GOT3 (cell line): Measurements from ENCODE around the gene MT1H.

Experiments
- DNase-seq: peaks from one replicate; lab custom pipeline; 2025; ENCODE audit warnings: mixed read lengths; lab: John Stamatoyannopoulos, UW

The MT1H gene

GRCh38 chr16:56636616-56637413 lies 32.8 kb upstream of the MT1H start:
- DNase-seq: no peak

- DNase-seq: no peak
Observed at GRCh38 chr16:56637814-56638750, 31.5 kb upstream of the MT1H start, which contains the start of gene MT1A. MT1A (plus strand) TSS chr16:56638666; CDS start chr16:56638739, 73 bp downstream.

DNA sequence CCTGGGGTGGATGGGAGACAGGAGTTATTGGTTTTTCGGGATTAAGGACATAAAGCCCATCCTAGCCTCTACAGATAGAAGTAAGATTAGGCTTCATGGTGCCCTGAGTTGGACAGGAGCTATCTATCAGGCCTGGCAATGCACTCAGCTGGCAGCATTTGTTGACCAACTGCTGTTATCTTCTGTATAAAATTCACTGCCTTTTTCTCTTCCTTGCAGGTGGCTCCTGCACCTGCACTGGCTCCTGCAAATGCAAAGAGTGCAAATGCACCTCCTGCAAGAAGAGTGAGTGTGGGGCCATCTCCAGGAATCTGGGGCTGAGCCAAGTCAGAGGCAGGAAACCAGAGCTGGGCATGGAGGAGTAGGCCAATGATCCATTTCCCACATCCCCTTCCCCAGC lies 30.6 kb upstream of the MT1H start:
- no peak for DNase-seq

GRCh38 chr16:56640076-56640475 lies 29.5 kb upstream of the MT1H start:
- DNase-seq: no peak

GRCh38 chr16:56641166-56641565 lies 28.4 kb upstream of the MT1H start:
- DNase-seq: no peak

DNA sequence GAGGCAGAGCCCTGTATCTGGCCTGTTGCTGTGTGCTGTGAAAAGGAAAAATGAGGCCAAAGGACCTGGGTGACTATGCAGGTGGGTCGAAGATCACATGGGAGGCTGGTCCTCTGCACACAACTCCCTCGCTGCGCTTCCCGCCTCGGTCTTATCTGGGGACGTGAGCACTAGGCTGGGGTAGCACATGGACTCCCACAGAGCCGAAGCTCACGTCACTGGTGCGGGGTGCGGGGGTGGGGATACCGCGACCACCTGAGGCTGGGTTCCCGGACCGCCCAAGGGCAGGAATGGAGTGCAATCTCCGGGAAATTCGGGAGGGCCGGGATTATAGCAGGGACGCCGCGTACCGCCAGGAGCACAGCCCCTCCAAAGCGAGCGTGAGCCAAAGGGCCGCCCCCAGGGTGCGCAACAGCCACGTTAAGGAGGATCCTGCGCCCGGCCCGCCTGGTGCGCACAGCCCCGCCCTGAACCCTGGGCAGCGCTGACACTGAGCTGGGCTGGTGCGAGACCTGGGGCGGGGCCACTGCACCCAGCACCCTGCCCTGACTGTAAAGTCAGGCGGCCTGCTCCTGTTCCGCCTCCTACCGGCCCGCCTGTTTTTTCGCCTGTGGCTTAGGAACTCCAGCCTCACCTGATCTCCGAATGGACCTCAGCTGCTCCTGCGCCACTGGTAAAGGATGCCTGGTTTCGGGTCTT lies 26.4 kb upstream of the MT1H start:
- DNase-seq: peak; percentile 15

DNA sequence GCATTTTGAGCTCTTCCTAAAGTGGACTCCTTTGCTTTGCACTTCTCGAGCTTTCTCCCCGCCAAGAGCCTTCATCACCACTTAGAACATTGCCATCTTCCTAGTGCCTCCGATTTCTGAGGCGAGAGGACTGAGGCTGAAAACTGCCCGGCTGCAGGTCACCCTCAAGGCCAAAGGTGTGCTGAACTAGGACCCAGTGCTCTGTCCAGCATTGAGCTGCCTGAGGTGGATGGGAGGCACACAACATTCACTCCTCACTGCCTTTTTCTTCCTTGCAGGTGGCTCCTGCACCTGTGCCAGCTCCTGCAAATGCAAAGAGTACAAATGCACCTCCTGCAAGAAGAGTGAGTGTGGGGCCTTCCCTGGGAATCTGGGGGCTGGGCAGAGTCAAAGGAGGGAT lies 25.8 kb upstream of the MT1H start:
- DNase-seq: no peak

DNA sequence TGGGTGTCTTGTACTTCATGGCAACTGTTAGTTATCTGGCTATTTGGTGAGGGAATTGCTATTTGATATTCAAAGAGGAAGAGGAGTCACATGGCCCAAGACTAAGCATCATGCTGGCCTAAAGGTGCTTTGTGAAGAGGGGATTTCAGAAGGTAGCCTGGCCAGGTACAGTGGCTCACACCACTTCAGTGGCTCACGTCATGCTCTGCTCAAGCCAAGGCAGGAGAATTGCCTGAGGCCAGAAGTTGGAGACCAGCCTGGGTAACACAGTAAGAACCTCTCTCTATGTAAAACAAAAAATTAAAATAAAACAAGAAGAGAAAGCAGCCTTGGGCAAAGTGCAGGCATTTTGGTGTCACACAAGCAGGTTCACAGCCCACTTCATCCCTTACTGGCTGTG lies 24.3 kb upstream of the MT1H start:
- DNase-seq: no peak

GRCh38 chr16:56645838-56646237 lies 23.8 kb upstream of the MT1H start:
- no peak for DNase-seq

DNA sequence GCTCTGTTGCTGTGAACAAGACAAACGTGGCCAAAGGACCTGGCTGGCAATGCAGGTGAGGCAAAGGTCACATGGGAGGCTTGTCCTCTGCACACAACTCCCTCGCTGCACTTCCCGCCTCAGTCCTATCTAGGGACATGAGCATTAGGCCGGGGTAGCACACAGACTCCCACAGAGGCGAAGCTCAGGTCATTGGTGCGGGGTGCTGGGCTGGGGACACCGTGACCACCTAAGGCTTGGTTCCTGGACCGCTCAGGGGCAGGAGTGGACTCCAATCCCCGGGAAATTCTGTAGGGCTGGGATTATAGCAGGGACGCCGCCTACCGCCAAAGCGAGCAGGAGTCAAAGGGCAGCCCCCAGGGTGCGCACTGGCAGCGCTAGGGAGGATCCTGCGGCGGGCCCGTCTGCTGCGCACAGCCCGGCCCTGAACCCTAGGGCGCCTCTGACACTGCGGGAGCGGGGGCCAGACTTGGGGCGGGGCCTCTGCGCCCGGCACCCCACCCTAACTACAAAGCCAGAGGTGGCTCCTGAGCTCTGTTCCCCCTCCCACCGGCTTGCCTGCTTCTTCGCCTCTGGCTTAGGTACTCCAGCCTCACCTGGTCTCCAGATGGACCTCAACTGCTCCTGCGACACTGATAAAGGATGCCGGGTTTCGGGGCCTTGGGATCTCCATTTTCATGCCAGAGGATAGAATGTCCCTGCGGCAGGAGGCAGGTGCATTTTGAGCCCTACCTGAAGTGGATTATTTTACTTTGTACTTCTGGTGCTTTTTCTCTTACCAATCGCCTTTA lies 21.8 kb upstream of the MT1H start:
- DNase-seq: no peak

DNA sequence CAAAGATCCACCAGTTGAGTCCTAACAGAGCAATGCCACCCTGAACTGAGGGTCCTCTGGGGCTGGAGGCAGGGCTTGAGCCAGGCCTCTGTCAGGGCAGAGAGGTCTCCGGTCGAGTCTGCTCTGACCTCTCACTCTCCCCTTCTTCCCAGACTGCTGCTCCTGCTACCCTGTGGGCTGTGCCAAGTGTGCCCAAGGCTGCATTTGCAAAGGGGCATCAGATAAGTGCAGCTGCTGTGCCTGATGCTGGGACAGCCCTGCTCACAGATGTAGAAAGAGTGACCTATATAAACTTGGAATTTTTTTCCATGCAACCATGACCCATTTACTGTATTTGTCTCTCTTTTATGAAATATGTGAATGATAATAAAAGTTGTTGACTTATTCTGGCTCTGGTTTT lies 20.3 kb upstream of the MT1H start:
- no peak for DNase-seq

DNA sequence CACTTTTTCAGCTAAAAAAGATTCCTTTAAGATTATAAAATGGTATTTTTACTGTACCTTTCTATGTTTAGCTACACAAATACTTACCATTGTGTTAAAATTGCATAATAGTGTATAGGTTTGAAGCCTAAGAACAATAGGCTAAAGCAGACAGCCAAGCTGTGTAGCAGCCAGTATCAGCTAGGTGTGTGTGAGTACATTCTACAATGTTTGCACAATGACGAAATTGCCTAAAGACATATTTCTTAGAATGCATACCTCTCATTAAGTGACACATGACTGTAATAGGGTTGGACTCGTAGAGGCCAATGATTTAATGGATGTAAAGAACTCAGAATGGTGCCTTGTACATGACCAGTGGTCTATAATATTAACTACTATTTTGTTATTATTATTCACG lies 19.8 kb upstream of the MT1H start:
- no peak for DNase-seq

DNA sequence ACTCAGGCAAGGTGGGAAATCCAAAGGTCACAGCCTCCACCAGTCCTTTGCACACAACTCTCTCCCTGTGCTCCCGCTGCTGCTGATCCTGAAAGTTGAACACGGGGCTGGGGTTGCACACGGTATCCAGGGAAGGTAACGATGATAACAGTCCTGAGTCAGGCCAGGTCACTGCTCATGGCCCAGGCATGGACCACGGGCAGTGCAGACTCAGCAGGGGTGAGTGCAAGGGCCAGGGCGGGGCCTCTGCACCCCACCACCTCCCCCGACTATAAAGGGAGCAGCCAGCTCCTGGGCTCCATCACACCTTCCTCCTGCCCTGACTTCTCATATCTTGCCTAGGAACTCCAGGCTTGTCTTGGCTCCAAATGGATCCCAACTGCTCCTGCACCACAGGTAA lies 18.0 kb upstream of the MT1H start, which contains the start of gene MT1B:
Gene MT1B (plus strand): TSS at position 301 of the 400 bp plus-strand sequence. CDS start 68 bp downstream, at position 369.
- no peak for DNase-seq

DNA sequence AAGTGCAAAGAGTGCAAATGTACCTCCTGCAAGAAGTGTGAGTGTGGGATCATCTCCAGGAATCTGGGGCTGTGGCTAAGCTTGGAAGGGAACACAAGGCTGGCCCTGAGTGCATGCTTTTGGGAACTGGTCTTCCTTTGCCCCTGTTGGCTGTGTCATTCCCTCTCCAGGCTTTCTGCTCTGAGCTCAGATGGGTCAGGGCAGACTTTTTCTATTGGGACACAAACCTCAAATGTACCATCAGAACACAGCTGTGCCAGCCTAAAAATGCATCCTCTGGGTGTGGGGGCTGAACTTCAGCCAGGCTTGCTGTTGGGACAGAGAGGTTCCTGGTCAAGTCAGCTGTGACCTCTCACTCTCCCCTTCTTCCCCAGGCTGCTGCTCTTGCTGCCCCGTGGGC lies 17.0 kb upstream of the MT1H start:
- no peak for DNase-seq

- DNase-seq: no peak
Observed at GRCh38 chr16:56653218-56653617, 16.4 kb upstream of the MT1H start.

DNA sequence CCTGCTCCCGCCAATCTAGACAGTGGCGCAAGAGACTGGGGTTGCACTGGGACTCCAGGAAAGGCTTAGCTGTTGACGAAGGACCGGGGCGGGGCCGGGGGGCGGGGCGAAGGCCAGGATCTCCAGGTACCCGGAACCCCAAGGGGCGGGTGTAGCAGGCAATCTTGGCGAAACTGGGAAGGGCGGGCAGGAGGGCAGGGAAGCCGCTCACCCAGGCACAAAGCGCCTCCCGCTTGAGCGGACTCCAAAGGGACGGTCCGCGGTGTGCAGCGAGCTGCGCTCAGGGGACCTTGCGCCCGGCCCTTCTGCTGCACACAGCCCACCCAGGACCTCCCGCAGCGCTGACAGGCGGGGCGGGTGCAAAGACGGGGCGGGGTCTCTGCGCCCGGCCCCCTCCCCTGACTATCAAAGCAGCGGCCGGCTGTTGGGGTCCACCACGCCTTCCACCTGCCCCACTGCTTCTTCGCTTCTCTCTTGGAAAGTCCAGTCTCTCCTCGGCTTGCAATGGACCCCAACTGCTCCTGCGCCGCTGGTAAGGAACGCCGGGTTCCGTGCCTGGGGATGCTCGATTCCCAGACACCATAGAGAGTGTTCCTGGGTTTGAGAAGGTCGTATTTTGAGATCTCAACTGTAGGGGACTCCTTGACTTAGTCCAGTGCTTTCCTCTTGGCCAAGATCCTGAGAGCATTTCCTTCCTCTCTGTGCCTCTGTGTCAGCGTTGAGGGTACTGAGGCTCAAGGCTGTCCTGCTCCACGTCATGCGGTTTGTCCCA lies 11.9 kb upstream of the MT1H start, which contains the start of gene MT1F:
Gene MT1F (plus strand): TSS at position 405 of the 772 bp plus-strand sequence. CDS start 100 bp downstream, at position 505.
- no peak for DNase-seq

- DNase-seq: no peak
Observed at GRCh38 chr16:56658327-56658875, 11.2 kb upstream of the MT1H start.

DNA sequence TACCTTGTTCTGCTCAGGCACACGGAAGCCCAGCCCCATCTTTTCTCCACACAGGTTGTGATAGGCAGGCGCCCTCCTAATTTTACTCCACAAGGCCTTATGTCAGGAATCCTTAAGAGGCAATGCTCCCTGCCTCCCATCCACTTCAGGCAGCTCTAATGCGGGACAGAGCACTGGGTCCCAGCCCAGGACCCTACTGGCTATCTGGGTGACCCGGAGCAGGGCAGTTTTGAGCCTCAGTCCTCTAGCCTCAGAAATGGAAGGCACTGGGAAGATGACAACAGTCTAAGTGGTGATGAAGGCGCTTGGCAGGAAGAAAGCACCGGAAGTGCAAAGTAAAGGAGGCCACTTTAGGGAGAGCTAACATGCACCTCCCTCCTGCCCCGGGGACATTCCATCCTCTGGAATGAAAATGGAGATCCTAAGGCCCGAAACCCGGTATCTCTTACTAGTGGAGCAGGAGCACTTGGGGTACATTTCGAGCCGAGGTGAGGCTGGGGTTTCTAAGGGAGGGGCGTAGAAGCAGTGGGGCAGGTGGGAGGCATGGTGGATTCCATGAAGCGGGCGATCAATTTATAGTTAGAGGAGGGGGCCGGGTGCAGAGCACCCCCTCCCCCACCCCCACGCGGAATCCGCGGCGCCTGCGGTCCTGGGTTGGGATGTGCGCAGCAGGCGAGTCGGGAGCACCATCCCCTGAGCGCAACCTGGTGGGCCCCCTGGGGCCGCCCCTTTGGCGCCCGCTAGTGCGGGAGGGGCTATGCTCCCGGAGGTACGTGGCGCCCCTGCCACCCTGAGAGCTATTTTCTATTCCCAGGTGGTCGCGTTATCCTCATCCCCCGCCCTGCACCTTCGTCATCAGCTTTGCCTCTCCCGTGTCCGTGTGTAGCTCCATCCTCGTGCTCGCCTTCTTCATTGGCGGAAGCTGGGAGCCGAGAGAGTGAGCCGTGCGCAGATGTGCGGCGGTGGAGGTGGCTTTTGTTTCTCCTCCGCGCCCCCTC lies 7.0 kb upstream of the MT1H start:
- DNase-seq: no peak

- DNase-seq: no peak
Observed at GRCh38 chr16:56664506-56664905, 5.1 kb upstream of the MT1H start.
